HG03280 (cell line): Measurements from ENCODE around the gene SSX4B.
"Not testable (repeated sequence)": the region's sequence is repeated elsewhere in the genome, so short reads cannot be mapped to it uniquely, and the experiment has no call there.

Source experiments
- ATAC-seq: cut with Tn5 transposase; IDR thresholded peaks from one replicate; pipeline ENCODE4 v1.9.1; 2021; ENCODE audit warnings: mild to moderate bottlenecking, moderate library complexity; ENCODE audit not compliant: unreplicated experiment

The SSX4B gene, protein sequence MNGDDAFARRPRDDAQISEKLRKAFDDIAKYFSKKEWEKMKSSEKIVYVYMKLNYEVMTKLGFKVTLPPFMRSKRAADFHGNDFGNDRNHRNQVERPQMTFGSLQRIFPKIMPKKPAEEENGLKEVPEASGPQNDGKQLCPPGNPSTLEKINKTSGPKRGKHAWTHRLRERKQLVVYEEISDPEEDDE

DNA sequence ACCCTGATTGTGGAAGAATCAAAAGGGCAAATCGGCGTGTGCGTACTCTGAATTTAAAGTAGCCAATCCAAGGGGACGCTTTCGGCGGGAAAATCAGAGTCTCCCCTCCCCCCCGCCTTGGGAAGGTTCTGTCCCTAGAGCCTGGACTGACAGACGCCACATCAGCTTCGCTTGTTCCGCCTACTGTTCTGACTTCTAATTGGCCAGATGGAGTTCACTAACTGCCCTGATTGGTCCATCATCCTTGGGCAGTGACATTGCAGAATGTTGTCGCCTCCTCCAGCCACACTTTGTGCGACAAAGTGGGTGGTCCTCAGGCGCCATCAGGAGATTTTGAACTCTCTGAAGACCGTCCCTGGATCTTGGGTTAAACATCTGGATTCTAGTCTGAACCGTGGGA lies at the start of gene SSX4B:
TSS of gene SSX4B (minus strand) at position 101 of the 400 bp plus-strand sequence. CDS start 588 bp downstream, outside the sequence.
- not testable (repeated sequence) for ATAC-seq

GRCh38 chrX:48460606-48461005 lies 48.8 kb upstream of the SSX4B start:
- ATAC-seq: no peak

DNA sequence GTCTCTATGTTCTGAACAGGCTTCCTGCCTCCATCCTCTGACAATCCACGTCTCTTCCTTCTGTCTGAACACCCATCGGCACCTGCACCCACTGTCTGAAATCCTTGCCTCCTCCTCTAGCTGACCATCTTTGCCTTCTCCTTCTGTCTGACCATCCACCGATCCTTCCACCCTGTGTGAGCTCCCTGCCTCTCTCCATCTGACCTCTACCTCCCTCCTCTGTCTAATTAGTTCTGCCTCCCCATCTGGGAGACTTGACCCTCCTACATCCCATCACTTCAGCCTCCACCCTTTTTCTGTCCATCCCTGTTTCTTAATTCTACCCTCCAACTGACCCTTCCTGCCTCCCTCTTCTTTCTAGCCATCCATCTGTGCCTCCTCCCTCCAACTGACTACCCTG lies 48.3 kb upstream of the SSX4B start:
- no peak for ATAC-seq

DNA sequence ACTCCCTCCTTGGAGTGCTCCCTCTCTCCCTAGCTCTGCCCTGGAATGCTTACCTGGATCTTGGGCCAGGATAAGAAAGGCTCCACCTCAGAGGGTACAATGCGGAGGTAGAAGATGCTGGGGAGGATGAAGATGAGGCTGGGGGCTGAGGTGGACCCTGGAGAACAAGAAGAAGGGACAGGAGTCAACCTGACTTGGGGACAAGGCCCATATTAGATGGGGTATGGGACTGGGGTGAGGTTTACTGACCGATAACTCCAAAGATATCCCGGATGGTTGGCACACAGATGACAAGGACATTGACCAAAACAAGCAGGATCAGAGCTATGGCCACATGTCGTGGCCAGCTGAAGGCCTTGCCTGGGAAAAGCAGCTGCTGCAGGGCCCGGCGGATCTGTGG lies 47.7 kb upstream of the SSX4B start:
- no peak for ATAC-seq

DNA sequence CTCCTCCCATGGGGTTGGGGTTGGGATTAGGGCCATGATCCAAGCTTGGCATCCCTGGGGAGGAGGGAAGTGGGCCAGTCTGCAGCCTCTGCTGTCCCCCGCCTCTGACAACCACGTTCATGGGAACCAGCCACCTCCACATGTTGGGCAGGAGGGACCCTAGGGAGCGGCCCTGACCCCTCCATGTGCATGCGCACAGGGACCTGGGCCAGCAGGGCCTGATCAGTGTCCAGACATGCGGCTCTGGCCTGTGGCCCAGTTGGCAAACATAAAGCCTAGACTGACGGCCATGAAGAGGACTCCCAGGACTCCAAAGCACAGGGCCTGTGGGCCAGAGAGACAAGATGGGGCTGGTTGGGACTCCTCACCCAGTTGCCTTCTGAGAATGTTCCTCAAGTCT lies 47.0 kb upstream of the SSX4B start:
- ATAC-seq: no peak

DNA sequence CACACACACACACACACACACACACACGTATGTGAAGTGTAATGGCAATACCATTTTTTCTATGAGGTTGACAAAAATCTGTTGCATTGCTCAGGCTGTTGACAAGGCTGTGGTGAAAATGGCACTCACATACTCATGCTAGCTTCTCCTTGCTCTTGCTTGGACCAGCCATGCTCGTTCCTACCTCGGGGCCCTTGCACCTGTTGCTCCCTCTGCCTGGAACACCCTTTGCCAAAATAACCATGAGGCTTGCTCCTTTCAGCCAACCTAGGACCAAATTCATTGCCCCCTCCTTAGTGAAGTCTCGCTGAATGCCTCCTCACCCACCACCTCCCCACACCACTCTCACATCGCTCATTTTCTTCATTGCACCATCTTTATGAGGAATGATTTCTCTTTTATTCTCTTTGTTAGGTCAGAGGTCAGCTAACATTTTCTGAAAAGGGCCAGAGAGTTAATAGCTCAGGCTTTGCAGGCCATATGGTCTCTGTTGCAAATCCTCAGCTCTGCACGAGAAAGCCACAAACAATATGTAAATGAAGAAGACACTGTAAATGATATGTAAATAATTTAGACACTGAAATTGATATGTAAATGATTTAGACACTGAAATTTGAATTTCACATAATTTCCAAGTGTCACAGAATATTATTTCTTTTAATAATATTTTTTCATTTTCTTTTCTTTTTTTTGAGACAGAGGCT lies 45.0 kb upstream of the SSX4B start:
- no peak for ATAC-seq

- no peak for ATAC-seq
Measured at GRCh38 chrX:48451708-48452107, 39.9 kb upstream of the SSX4B start.

DNA sequence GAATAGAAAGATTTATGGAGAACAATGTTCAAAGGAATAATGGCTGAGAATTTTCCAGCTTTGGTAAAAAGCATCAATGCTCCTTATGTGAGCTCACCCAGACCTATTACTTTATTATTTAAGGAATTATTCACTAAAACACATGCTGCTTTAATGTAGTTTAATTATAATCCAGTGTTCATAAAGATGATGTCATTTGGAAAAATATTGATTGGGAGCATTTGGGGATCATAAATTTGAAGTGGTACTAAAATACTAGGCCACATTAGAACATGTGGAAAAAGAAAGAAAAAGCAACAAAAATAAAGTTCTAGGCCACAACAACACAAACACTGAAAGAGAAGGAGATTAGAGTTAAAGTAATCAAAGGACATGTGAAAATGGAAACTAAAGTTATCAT lies 38.3 kb upstream of the SSX4B start:
- no peak for ATAC-seq

DNA sequence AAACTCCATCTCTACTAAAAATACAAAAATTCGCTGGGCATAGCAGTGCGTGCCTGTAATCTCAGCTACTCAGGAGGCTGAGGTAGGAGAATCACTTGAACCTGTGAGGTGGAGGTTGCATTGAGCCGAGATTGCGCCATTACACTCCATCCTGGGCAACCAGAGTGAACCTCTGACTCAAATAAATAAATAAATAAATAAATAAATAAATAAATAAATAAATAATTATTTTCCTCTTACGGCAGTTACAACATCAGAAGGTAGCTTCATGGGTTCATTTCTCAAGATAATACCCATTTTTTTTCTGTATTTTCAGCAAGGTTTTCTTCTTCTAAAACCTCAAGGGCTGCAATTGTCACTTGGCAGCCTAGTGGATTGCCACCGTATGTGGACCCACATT lies 35.4 kb upstream of the SSX4B start:
- not testable (repeated sequence) for ATAC-seq

DNA sequence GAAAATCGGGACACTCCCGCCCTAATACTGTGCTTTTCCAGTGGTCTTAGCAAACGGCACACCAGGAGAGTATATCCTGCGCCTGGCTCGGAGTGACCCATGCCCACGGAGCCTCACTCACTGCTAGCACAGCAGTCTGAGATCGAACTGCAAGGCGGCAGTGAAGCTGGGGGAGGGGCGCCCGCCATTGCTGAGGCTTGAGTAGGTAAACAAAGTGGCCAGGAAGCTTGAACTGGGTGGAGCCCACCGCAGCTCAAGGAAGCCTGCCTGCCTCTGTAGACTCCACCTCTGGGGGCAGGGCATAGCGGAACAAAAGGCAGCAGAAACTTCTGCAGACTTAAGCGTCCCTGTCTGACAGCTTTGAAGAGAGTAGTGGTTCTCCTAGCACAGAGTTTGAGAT lies 22.0 kb upstream of the SSX4B start:
- not testable (repeated sequence) for ATAC-seq

DNA sequence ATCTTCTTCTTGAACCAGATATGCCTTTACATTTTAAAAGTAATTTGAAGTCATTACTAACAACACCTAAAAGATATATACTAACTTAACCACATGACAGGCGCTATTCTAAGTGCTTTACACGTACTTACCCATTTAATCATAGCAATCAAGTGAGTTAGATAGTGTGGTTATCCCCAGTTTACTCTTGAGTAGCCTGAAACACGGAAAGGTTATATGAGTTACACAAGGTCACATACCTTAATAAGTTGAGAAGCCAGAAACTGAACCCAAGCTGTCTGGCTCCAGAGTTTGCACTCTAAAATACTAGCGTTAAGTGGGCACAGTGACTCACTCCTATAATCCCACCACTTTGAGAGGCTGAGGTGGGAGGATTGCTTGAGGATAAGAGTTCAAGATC lies 18.4 kb upstream of the SSX4B start:
- not testable (repeated sequence) for ATAC-seq

- ATAC-seq: not testable (repeated sequence)
Measured at GRCh38 chrX:48429606-48430005, 17.8 kb upstream of the SSX4B start.

GRCh38 chrX:48427027-48427716 lies 15.4 kb upstream of the SSX4B start:
- ATAC-seq: not testable (repeated sequence)

- not testable (repeated sequence) for ATAC-seq
Measured at GRCh38 chrX:48397825-48398224, 13.9 kb downstream of the SSX4B start.

DNA sequence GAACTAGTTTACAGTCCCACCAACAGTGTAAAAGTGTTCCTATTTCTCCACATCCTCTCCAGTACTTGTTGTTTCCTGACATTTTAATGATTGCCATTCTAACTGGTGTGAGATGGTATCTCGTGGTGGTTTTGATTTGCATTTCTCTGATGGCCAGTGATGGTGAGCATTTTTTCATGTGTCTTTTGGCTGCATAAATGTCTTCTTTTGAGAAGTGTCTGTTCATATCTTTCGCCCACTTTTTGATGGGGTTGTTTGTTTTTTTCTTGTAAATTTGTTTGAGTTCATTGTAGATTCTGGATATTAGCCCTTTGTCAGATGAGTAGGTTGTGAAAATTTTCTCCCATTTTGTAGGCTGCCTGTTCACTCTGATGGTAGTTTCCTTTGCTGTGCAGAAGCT lies 14.8 kb downstream of the SSX4B start:
- not testable (repeated sequence) for ATAC-seq

- ATAC-seq: not testable (repeated sequence)
Measured at GRCh38 chrX:48383239-48383638, 28.5 kb downstream of the SSX4B start, which contains the start of gene SSX4. Gene SSX4 (plus strand): TSS chrX:48383539. CDS start chrX:48384054, 515 bp downstream.

DNA sequence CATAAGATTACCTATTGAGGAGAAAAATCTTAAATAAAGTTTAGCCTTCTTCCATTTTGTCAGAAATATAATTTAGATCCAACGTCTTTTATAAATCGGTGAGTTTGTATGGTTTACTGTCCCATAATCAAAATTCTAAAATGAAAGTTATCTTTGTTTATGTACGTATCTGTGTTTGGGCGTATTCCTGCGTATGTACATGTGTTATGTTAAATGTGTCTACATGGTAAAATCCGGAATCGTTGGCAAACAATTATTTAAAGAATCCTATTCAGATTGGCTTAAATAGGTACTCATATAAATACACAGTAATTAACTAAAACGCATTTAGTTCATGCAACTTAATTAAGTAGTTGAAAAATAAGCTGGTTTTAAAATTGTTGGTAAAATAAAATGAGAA lies 41.4 kb downstream of the SSX4B start:
- not testable (repeated sequence) for ATAC-seq

DNA sequence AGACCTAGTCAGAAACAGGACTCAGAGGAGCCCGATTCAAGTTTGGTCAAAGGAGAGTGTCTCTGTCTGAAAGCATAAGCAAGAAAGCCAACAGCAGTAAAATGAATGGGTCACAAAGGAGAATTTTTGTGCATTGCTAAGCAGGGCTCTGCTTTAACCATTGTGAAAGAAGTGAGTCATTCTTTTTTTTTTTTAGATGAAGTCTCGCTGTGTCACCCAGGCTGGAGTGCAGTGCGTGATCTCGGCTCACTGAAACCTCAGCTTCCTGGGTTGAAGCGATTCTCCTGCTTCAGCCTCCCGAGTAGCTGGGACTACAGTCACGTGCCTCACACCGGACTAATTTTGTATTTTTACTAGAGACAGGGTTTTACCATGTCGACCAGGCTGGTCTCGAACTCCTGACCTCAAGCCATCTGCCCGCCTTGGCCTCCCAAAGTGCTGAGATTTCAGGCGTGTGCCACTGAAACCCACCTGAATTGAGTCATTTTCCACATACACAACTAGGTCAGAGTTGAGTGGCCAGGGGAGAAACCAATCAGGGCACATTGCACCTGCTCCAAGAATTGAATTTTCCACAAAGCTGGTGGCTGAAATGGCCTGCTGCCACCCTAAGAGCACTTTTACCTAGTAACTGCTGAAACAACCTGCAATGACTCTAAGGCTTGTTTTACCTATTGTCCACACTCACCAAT lies 43.9 kb downstream of the SSX4B start:
- not testable (repeated sequence) for ATAC-seq

- ATAC-seq: not testable (repeated sequence)
Measured at GRCh38 chrX:48359281-48359680, 52.5 kb downstream of the SSX4B start.

DNA sequence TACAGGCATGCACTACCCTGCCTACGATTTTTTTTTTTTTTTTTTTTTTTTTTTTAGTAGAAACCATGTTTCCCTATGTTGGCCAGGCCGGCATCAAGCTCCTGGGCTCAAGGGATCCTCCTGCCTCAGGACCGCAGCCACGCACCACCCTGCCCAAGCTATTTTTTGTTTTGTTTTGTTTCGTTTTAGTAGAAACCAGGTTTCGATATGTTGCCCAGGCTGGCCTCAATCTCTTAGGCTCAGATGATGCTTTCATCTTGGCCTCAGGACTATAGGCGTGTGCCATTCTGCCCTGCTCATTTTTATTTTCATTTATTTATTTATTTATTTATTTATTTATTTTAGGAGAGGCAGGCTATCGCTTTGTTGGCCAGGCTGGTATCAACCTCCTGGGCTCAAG lies 54.1 kb downstream of the SSX4B start:
- no peak for ATAC-seq
